Left lung (tissue), 10 donors: ENCODE results near the gene DIPK1A. TPM values are rescaled to one million over a fixed set of nuclear protein-coding genes. Genes with fewer than 3 reads are reported as not detected.

Experiments
- ATAC-seq: fragments of 200-7000 bp; cut with Tn5 transposase; one replicate; pipeline ENCODE4 v1.9.1; 2020; ENCODE audit warnings: moderate library complexity
- DNase-seq, 4 donors: peaks; one replicate each; pipeline ENCODE4 v3.0.0-alpha.2; 2013 to 2020
- H3K27ac ChIP-seq, 2 donors: fragments of 200-600 bp; sonication (generic) in 1 of 2; one replicate each; pipeline versions ENCODE4 v1.5.0 to v1.8.0; 2020 to 2021
- H3K27me3 ChIP-seq, 2 donors: fragments of 200-600 bp; sonication (generic) in 1 of 2; one replicate each; pipeline versions ENCODE4 v1.5.0 to v1.8.0; 2020 to 2021
- H3K36me3 ChIP-seq, 2 donors: fragments of 200-600 bp; sonication (generic) in 1 of 2; one replicate each; pipeline versions ENCODE4 v1.5.0 to v1.8.0; 2020 to 2021
- H3K4me1 ChIP-seq, 2 donors: fragments of 200-600 bp; one replicate each; pipeline ENCODE4 v1.8.0; 2021
- H3K4me3 ChIP-seq, 2 donors: fragments of 200-600 bp; sonication (generic) in 1 of 2; one replicate each; pipeline versions ENCODE4 v1.5.0 to v1.8.0; 2020 to 2021; ENCODE audit warnings: mild to moderate bottlenecking in 1 of 2
- H3K9me3 ChIP-seq, 2 donors: fragments of 200-600 bp; sonication (generic) in 1 of 2; one replicate each; pipeline versions ENCODE4 v1.5.0 to v1.8.0; 2020 to 2021
- CTCF ChIP-seq, 2 donors: fragments of 200-600 bp; sonication (generic) in 1 of 2; IDR thresholded peaks; one replicate each; pipeline versions ENCODE4 v1.5.0 to v1.8.0; 2021; ENCODE audit warnings: antibody characterized with exemption in 2 of 2
- intact Hi-C, 2 donors: fragments of 100-400 bp; cut with DNase I; formaldehyde crosslinking; loops; one replicate each; pipeline versions ENCODE4 v1.11.2 to v1.14.2; 2022
- polyA plus RNA-seq, 6 donors: library from polyadenylated mRNA; unstranded; fragments of 120-200 nt; gene quantifications; one replicate each; pipeline ENCODE4 v1.2.1, GENCODE V29; 2013; ENCODE audit not compliant: insufficient read length in 6 of 6
- total RNA-seq, 2 donors: library from RNA; stranded (reverse); fragmentation: NEBNext Ultra II Directional; extraction: Animal tissue kit (Norgen Biotek cat#: 25700); gene quantifications; one replicate each; pipeline ENCODE4 v1.2.1, GENCODE V29; 2021
- donor health status: DM: no; HTN: yes; CAD: no.
- donor health status: DM: no; HTN: no; CAD: no.

The DIPK1A gene
- total and polyA plus RNA-seq, 8 donors: 6.8 to 14.8 (median 10.2) TPM

DNA sequence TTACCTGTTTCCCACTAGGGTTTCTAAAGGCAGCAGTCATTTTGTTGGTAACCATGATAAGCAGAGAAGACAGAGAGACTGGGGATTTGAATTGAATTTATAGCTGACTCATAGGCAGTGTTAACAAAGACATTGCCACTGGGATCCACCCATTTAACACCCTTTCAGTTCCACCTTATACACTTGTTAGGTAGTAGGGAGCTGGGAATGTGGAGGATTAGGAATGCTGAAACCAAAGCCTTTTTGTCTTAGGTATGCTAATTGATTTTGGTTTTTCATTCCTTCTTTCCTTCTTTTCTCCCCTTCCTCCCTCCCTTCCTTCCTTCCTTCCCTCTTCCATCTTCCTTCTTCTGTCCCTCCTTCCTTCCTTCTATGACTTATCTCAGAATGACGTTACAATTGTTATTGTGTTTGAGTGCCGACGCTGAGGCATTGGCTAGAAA, 168.9 kb downstream of the DIPK1A start:
- Histone ChIP-seq H3K9me3 (no peaks in the 10 kb centered on the region), H3K27ac (no peak overlapping the region), H3K4me1 (peaks cover 0 to 3% of the 10 kb centered on the region in 2 donors), H3K4me3 (no peak overlapping the region), H3K36me3 (no peaks in the 10 kb centered on the region), H3K27me3 (no peaks in the 10 kb centered on the region)
- no peak for DNase-seq
- no peak for TF ChIP-seq CTCF (IDR thresholded peaks at IDR 0.05)
- peak; percentile 12 for ATAC-seq
- intact Hi-C loops: no loop called here

Other genes with a start within 250 kb of the DIPK1A start
- 10 to 100 TPM; 40.3 to 49.7 TPM for gene EVI5, start 176.4 kb downstream of the DIPK1A start, total RNA-seq
- gene EVI5, start 176.4 kb downstream of the DIPK1A start, polyA plus RNA-seq: 10 to 100 TPM; 17.5 to 23.9 (median 22.1) TPM
- gene RPL5, start 129.4 kb downstream of the DIPK1A start, total RNA-seq: 100 to 1,000 TPM; 695 to 747 TPM
- gene RPL5, start 129.4 kb downstream of the DIPK1A start, polyA plus RNA-seq: 1,000 to 10,000 TPM; 2,873 to 3,250 (median 3,064) TPM
- gene MTF2, start 117.8 kb upstream of the DIPK1A start, total RNA-seq: 10 to 100 TPM; 22.3 to 24.0 TPM
- 10 to 100 TPM; 55.2 to 76.3 (median 61.2) TPM for gene MTF2, start 117.8 kb upstream of the DIPK1A start, polyA plus RNA-seq
- gene TMED5, start 219.0 kb upstream of the DIPK1A start, total RNA-seq: 10 to 100 TPM; 89.2 to 95.5 TPM
- 10 to 100 TPM; 42.6 to 58.7 (median 51.4) TPM for gene TMED5, start 219.0 kb upstream of the DIPK1A start, polyA plus RNA-seq
- 1 to 10 TPM; 4.1 to 6.2 TPM for gene CCDC18, start 219.3 kb upstream of the DIPK1A start, total RNA-seq
- gene CCDC18, start 219.3 kb upstream of the DIPK1A start, polyA plus RNA-seq: 10 to 100 TPM in 5 of 6 donors, 1 to 10 TPM in 1; 8.8 to 17.2 (median 12.4) TPM